Panc1 (cell line): ENCODE measurements around the gene ANO2. TPM values are rescaled to one million over a fixed set of nuclear protein-coding genes. Genes with fewer than 3 reads are reported as not detected.

Source experiments
- ATAC-seq: fragments of 200-7000 bp; cut with Tn5 transposase; 2 replicates; pipeline ENCODE4 v1.9.1; 2020; ENCODE audit warnings: mild to moderate bottlenecking, moderate library complexity
- BruUV-seq: library from RNA; stranded (reverse); fragments of 400-500 nt; replicated peaks from 2 replicates; lab custom pipeline; 2021; lab: Mats Ljungman, UMichigan
- CTCF ChIA-PET: fragments of 300-600 bp; sonication (Branson Sonifier 250); formaldehyde crosslinking; loops from one replicate; lab custom pipeline; 2022; ENCODE audit warnings: antibody characterized with exemption; lab: Charles Lee
- POLR2A ChIA-PET: fragments of 300-600 bp; sonication (Branson Sonifier 250); formaldehyde crosslinking; loops from one replicate; lab custom pipeline; 2022; ENCODE audit warnings: antibody characterized with exemption; lab: Charles Lee
- DNase-seq: peaks from one replicate; pipeline ENCODE4 v3.0.0-alpha.2; 2010; ENCODE audit warnings: low read depth, low spot score
- H3K27ac ChIP-seq: 2 replicates; pipeline ENCODE4 v1.5.1; 2011; ENCODE audit warnings: mild to moderate bottlenecking, low read length, inconsistent platforms
- H3K27me3 ChIP-seq: fragments of 200-500 bp; sonication (Bioruptor generic); 2 replicates; pipeline ENCODE4 v1.6.0; 2014; ENCODE audit warnings: low read length, inconsistent platforms; ENCODE audit not compliant: control insufficient read depth, insufficient read depth
- H3K36me3 ChIP-seq: fragments of 200-500 bp; sonication (Bioruptor generic); 2 replicates; pipeline ENCODE4 v1.5.1; 2014; ENCODE audit warnings: inconsistent platforms, mild to moderate bottlenecking, low read length, moderate library complexity; ENCODE audit not compliant: control insufficient read depth, insufficient read depth
- H3K4me1 ChIP-seq: 2 replicates; pipeline ENCODE4 v1.5.1; 2011; ENCODE audit warnings: inconsistent platforms, mild to moderate bottlenecking, low read length, moderate library complexity; ENCODE audit not compliant: control insufficient read depth, insufficient read depth
- H3K4me3 ChIP-seq, 2 experiments: 2 replicates each; pipeline ENCODE4 v1.5.1; 2011 to 2012; ENCODE audit warnings: low read depth in 2 of 2, low read length in 2 of 2, mild to moderate bottlenecking in 2 of 2, inconsistent platforms in 1 of 2, moderate library complexity in 1 of 2
- H3K9me3 ChIP-seq: fragments of 200-500 bp; sonication (Bioruptor generic); 2 replicates; pipeline ENCODE4 v1.5.1; 2014; ENCODE audit warnings: low read depth, mild to moderate bottlenecking, inconsistent platforms, low read length, moderate library complexity; ENCODE audit not compliant: control insufficient read depth, insufficient read depth
- POLR2AphosphoS5 ChIP-seq: IDR thresholded peaks from 2 replicates; pipeline ENCODE4 v1.6.1; 2012; ENCODE audit warnings: mild to moderate bottlenecking, low read depth, low read length, moderate library complexity
- SIN3A ChIP-seq: IDR thresholded peaks from 2 replicates; pipeline ENCODE4 v1.6.1; 2012; ENCODE audit warnings: low read depth, mild to moderate bottlenecking, low read length, moderate library complexity, borderline replicate concordance; ENCODE audit not compliant: insufficient read depth
- TCF7L2 ChIP-seq: IDR thresholded peaks from 2 replicates; pipeline ENCODE4 v1.6.1; 2011; ENCODE audit warnings: mild to moderate bottlenecking, low read depth, low read length, inconsistent platforms
- in situ Hi-C: cut with HindIII; loops from 2 replicates; pipeline ENCODE4 v1.10.0; 2016; ENCODE audit warnings: low sequenced_read_pairs, low pct_unique_long_range_greater_than_20kb
- intact Hi-C: fragments of 100-400 bp; cut with micrococcal nuclease; formaldehyde crosslinking; loops from one replicate; pipeline ENCODE4 v1.10.0; 2022; ENCODE audit not compliant: unreplicated experiment
- total RNA-seq: library from RNA; stranded (reverse); gene quantifications from one replicate; pipeline ENCODE4 v1.2.1, GENCODE V29; 2021; ENCODE audit not compliant: unreplicated experiment
- TF ChIP-seq, protein P1 (sequence below), 2 experiments: IDR thresholded peaks; 2 replicates each; pipeline ENCODE4 v1.6.1; 2011 to 2012; ENCODE audit warnings: low read depth in 2 of 2, control low read depth in 1 of 2, low read length in 1 of 2, mild to moderate bottlenecking in 1 of 2, moderate library complexity in 1 of 2; ENCODE audit not compliant: insufficient read depth in 1 of 2
- TF ChIP-seq, protein P2 (sequence below): fragments of 450-650 bp; IDR thresholded peaks from 2 replicates; pipeline ENCODE4 v1.5.1; 2017; ENCODE audit warnings: mild to moderate bottlenecking

ANO2 gene
- total RNA-seq, 1 experiment from 2014 or later = not detected

DNA sequence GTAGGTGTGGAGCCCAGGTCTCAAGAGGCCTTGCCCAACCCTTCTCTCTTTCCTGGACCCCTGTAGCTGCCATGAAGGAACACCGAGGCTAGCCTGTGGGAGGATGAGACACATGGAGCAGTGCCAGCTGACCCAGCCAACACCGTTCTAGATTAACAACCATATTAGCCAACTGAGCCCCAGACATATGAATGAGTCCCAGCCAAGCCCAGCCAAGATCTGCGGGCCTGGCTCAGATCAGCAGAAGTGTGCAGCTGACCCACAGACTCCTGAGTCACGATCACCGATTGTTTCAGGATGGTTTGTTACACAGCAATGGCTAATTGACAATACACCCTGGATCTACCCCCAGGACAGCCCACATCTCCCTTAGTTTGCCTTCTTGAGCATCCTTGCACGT lies 431.0 kb downstream of the ANO2 start:
- DNase-seq (no peak), ATAC-seq (no peak)
- BruUV-seq = no TSS peak
- POLR2A ChIA-PET = no interaction called here
- in situ Hi-C loops (no loop called here), intact Hi-C loops (no loop called here)
- CTCF ChIA-PET = no interaction called here
- H3K9me3 ChIP-seq = no peaks in the 10 kb centered on the region
- H3K27ac ChIP-seq = no peak overlapping the region
- H3K27me3 ChIP-seq = no peaks in the 10 kb centered on the region; the same call in 1 of the 2 replicates
- TF ChIP-seq, protein P1, sequence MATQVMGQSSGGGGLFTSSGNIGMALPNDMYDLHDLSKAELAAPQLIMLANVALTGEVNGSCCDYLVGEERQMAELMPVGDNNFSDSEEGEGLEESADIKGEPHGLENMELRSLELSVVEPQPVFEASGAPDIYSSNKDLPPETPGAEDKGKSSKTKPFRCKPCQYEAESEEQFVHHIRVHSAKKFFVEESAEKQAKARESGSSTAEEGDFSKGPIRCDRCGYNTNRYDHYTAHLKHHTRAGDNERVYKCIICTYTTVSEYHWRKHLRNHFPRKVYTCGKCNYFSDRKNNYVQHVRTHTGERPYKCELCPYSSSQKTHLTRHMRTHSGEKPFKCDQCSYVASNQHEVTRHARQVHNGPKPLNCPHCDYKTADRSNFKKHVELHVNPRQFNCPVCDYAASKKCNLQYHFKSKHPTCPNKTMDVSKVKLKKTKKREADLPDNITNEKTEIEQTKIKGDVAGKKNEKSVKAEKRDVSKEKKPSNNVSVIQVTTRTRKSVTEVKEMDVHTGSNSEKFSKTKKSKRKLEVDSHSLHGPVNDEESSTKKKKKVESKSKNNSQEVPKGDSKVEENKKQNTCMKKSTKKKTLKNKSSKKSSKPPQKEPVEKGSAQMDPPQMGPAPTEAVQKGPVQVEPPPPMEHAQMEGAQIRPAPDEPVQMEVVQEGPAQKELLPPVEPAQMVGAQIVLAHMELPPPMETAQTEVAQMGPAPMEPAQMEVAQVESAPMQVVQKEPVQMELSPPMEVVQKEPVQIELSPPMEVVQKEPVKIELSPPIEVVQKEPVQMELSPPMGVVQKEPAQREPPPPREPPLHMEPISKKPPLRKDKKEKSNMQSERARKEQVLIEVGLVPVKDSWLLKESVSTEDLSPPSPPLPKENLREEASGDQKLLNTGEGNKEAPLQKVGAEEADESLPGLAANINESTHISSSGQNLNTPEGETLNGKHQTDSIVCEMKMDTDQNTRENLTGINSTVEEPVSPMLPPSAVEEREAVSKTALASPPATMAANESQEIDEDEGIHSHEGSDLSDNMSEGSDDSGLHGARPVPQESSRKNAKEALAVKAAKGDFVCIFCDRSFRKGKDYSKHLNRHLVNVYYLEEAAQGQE (IDR thresholded peaks at IDR 0.05; ENCODE audit: insufficient read depth in 1 of 2, low read depth in 2 of 2, low read length in 1 of 2) = no peak
- TF ChIP-seq TCF7L2 (no peak), POLR2AphosphoS5 (no peak), SIN3A (no peak)
- TF ChIP-seq, protein P2, sequence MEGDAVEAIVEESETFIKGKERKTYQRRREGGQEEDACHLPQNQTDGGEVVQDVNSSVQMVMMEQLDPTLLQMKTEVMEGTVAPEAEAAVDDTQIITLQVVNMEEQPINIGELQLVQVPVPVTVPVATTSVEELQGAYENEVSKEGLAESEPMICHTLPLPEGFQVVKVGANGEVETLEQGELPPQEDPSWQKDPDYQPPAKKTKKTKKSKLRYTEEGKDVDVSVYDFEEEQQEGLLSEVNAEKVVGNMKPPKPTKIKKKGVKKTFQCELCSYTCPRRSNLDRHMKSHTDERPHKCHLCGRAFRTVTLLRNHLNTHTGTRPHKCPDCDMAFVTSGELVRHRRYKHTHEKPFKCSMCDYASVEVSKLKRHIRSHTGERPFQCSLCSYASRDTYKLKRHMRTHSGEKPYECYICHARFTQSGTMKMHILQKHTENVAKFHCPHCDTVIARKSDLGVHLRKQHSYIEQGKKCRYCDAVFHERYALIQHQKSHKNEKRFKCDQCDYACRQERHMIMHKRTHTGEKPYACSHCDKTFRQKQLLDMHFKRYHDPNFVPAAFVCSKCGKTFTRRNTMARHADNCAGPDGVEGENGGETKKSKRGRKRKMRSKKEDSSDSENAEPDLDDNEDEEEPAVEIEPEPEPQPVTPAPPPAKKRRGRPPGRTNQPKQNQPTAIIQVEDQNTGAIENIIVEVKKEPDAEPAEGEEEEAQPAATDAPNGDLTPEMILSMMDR = no peak
- H3K36me3 ChIP-seq = no peaks in the 10 kb centered on the region
- H3K4me3 ChIP-seq = no peak overlapping the region
- no peaks in the 10 kb centered on the region for H3K4me1 ChIP-seq

DNA sequence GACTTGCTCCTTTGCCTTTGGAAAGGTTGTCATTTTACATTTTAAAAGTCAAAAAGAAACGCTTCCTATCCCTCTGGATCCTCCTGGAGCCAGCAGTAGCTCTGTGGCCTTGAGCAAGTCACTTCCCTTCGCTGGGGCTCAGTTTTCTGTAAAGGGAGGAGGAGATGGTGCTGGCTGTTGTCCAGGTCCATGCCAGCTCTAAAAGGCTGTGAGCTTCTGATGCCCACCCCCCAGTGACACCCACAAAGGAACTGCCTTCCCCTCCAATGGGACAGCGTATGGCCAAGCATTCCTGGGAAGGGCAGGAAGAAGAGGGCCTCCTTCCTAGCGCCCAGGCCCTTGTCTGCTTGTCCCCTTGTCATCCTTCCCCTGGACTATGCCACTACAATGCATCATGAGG lies 431.7 kb downstream of the ANO2 start:
- intact Hi-C loops (no loop called here), in situ Hi-C loops (no loop called here)
- no peak overlapping the region for H3K27ac ChIP-seq
- TF ChIP-seq SIN3A = no peak
- TF ChIP-seq, protein P2 = no peak
- TF ChIP-seq, protein P1 (IDR thresholded peaks at IDR 0.05; ENCODE audit: insufficient read depth in 1 of 2, low read depth in 2 of 2, low read length in 1 of 2) = no peak
- TF ChIP-seq POLR2AphosphoS5 = no peak
- no peak for TF ChIP-seq TCF7L2
- ChIA-PET CTCF (no interaction called here), POLR2A (no interaction called here)
- H3K4me1 ChIP-seq = no peaks in the 10 kb centered on the region
- no peak overlapping the region for H3K4me3 ChIP-seq
- no peaks in the 10 kb centered on the region for H3K9me3 ChIP-seq
- no peaks in the 10 kb centered on the region for H3K36me3 ChIP-seq
- ATAC-seq (no peak), DNase-seq (no peak)
- BruUV-seq = no TSS peak
- H3K27me3 ChIP-seq = no peaks in the 10 kb centered on the region; the same call in 1 of the 2 replicates

Other genes starting within 250 kb of the ANO2 start
- 0.31 TPM for gene VWF, start 179.4 kb upstream of the ANO2 start, total RNA-seq